Liver (tissue), 3 donors: ENCODE data around the gene KCNMA1.

ENCODE experiments used
- EGR1 ChIP-seq, 2 donors: IDR thresholded peaks; 2 replicates each; pipeline ENCODE4 v1.6.1; 2016 to 2018; ENCODE audit warnings: antibody characterized with exemption in 2 of 2, low read depth in 2 of 2
- FOXA1 ChIP-seq: IDR thresholded peaks from 2 replicates; pipeline ENCODE4 v1.6.1; 2016; ENCODE audit warnings: antibody characterized with exemption
- FOXA2 ChIP-seq: IDR thresholded peaks from 2 replicates; pipeline ENCODE4 v1.6.1; 2016; ENCODE audit warnings: antibody characterized with exemption
- GABPA ChIP-seq, 2 donors: IDR thresholded peaks in 1 of 2; conservative IDR thresholded peaks in 1 of 2; 2 replicates each; pipeline ENCODE4 v1.6.1; 2016; ENCODE audit warnings: antibody characterized with exemption in 2 of 2, mild to moderate bottlenecking in 1 of 2, moderate library complexity in 1 of 2
- JUND ChIP-seq, 2 donors: IDR thresholded peaks; 2 replicates each; pipeline ENCODE4 v1.6.1; 2016; ENCODE audit warnings: antibody characterized with exemption in 2 of 2
- RAD21 ChIP-seq, 2 donors: IDR thresholded peaks; 2 replicates each; pipeline ENCODE4 v1.6.1; 2016; ENCODE audit warnings: antibody characterized with exemption in 2 of 2, mild to moderate bottlenecking in 2 of 2
- RXRA ChIP-seq, 2 donors: IDR thresholded peaks; 2 replicates each; pipeline ENCODE4 v1.6.1; 2017 to 2018; ENCODE audit warnings: antibody characterized with exemption in 2 of 2, mild to moderate bottlenecking in 1 of 2
- SP1 ChIP-seq: IDR thresholded peaks from 2 replicates; pipeline ENCODE4 v1.6.1; 2018; ENCODE audit warnings: antibody characterized with exemption, mild to moderate bottlenecking
- TAF1 ChIP-seq: conservative IDR thresholded peaks from 2 replicates; pipeline ENCODE4 v1.6.1; 2016; ENCODE audit warnings: antibody characterized with exemption, mild to moderate bottlenecking
- YY1 ChIP-seq: IDR thresholded peaks from 2 replicates; pipeline ENCODE4 v1.6.1; 2016; ENCODE audit warnings: antibody characterized with exemption, mild to moderate bottlenecking
- TF ChIP-seq, protein P1 (sequence below): fragments of 150-350 bp; IDR thresholded peaks from 2 replicates; pipeline ENCODE4 v1.5.1; 2017; ENCODE audit warnings: improper control_type of control experiment, low read depth, low read length; ENCODE audit not compliant: missing input control
- TF ChIP-seq, protein P2 (sequence below): IDR thresholded peaks from 2 replicates; pipeline ENCODE4 v1.6.1; 2016; ENCODE audit warnings: antibody characterized with exemption, mild to moderate bottlenecking
- TF ChIP-seq, protein P3 (sequence below): IDR thresholded peaks from 2 replicates; pipeline ENCODE4 v1.6.1; 2016; ENCODE audit warnings: antibody characterized with exemption
- TF ChIP-seq, protein P4 (sequence below): IDR thresholded peaks from 2 replicates; pipeline ENCODE4 v1.6.1; 2016; ENCODE audit warnings: antibody characterized with exemption
- donor health status: healthy.
- donor health status: healthy.

DNA sequence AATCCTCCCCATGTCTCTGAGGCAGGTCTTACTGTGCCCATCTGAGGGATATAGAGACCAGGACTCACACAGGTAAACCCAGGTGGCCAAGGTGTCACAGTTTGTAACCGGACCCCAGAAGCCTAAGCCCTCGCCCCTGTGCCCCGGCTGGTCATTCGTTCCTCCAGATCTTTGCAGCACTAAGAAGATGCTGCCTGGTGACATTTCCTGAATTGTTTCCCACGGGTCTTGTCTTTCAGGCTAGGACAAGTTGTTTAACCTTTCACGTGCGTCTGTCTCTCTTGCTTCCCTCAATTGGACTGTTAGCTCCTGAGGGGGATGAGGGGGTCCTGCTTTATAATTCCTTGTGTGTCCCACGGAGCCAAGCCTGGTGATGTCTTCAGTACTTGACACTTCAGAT lies 158.0 kb downstream of the KCNMA1 start:
- TF ChIP-seq, protein P1, sequence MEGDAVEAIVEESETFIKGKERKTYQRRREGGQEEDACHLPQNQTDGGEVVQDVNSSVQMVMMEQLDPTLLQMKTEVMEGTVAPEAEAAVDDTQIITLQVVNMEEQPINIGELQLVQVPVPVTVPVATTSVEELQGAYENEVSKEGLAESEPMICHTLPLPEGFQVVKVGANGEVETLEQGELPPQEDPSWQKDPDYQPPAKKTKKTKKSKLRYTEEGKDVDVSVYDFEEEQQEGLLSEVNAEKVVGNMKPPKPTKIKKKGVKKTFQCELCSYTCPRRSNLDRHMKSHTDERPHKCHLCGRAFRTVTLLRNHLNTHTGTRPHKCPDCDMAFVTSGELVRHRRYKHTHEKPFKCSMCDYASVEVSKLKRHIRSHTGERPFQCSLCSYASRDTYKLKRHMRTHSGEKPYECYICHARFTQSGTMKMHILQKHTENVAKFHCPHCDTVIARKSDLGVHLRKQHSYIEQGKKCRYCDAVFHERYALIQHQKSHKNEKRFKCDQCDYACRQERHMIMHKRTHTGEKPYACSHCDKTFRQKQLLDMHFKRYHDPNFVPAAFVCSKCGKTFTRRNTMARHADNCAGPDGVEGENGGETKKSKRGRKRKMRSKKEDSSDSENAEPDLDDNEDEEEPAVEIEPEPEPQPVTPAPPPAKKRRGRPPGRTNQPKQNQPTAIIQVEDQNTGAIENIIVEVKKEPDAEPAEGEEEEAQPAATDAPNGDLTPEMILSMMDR: no peak
- no peak for TF ChIP-seq YY1
- TF ChIP-seq, protein P2, sequence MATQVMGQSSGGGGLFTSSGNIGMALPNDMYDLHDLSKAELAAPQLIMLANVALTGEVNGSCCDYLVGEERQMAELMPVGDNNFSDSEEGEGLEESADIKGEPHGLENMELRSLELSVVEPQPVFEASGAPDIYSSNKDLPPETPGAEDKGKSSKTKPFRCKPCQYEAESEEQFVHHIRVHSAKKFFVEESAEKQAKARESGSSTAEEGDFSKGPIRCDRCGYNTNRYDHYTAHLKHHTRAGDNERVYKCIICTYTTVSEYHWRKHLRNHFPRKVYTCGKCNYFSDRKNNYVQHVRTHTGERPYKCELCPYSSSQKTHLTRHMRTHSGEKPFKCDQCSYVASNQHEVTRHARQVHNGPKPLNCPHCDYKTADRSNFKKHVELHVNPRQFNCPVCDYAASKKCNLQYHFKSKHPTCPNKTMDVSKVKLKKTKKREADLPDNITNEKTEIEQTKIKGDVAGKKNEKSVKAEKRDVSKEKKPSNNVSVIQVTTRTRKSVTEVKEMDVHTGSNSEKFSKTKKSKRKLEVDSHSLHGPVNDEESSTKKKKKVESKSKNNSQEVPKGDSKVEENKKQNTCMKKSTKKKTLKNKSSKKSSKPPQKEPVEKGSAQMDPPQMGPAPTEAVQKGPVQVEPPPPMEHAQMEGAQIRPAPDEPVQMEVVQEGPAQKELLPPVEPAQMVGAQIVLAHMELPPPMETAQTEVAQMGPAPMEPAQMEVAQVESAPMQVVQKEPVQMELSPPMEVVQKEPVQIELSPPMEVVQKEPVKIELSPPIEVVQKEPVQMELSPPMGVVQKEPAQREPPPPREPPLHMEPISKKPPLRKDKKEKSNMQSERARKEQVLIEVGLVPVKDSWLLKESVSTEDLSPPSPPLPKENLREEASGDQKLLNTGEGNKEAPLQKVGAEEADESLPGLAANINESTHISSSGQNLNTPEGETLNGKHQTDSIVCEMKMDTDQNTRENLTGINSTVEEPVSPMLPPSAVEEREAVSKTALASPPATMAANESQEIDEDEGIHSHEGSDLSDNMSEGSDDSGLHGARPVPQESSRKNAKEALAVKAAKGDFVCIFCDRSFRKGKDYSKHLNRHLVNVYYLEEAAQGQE: no peak
- no peak for TF ChIP-seq JUND (IDR thresholded peaks at IDR 0.05)
- TF ChIP-seq, protein P3, sequence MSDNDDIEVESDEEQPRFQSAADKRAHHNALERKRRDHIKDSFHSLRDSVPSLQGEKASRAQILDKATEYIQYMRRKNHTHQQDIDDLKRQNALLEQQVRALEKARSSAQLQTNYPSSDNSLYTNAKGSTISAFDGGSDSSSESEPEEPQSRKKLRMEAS: no peak
- TF ChIP-seq SP1: no peak
- TF ChIP-seq RAD21 (IDR thresholded peaks at IDR 0.05): no peak
- TF ChIP-seq GABPA (IDR thresholded peaks at IDR 0.05 in 1 of 2, conservative IDR thresholded peaks at IDR 0.05 in 1 of 2): no peak
- no peak for TF ChIP-seq RXRA (IDR thresholded peaks at IDR 0.05)
- TF ChIP-seq FOXA1: no peak
- no peak for TF ChIP-seq TAF1
- TF ChIP-seq EGR1 (IDR thresholded peaks at IDR 0.05; ENCODE audit: low read depth in 2 of 2): no peak
- TF ChIP-seq FOXA2: no peak
- TF ChIP-seq, protein P4, sequence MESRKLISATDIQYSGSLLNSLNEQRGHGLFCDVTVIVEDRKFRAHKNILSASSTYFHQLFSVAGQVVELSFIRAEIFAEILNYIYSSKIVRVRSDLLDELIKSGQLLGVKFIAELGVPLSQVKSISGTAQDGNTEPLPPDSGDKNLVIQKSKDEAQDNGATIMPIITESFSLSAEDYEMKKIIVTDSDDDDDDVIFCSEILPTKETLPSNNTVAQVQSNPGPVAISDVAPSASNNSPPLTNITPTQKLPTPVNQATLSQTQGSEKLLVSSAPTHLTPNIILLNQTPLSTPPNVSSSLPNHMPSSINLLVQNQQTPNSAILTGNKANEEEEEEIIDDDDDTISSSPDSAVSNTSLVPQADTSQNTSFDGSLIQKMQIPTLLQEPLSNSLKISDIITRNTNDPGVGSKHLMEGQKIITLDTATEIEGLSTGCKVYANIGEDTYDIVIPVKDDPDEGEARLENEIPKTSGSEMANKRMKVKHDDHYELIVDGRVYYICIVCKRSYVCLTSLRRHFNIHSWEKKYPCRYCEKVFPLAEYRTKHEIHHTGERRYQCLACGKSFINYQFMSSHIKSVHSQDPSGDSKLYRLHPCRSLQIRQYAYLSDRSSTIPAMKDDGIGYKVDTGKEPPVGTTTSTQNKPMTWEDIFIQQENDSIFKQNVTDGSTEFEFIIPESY: no peak
